Activated naive CD4-positive, alpha-beta T cell (primary cell): ENCODE data around the gene IQCF5.
"Not testable (repeated sequence)": the region's sequence is repeated elsewhere in the genome, so short reads cannot be mapped to it uniquely, and the experiment has no call there.

ENCODE experiments used
- DNase-seq, 4 experiments: peaks; one replicate each; lab custom pipeline; 2025; lab: John Stamatoyannopoulos, UW

Gene IQCF5

DNA sequence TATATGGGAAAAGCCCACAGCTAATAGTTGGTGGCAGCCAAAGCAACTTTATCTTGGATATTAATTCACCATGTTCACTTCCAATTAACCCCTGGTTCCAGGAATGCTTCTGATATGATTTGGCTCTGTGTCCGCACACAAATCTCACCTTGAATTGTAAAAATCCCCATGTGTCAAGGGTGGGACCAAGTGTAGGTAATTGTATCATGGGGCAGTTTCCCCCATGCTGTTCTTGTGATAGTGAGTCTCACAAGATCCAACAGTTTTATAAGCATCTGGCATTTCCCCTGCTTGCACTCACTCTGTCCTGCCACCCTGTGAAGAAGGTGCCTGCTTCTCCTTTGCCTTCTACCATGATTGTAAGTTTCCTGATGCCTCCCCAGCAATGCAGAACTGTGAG lies 6.5 kb downstream of the IQCF5 start:
- DNase-seq, result not testable (repeated sequence)

DNA sequence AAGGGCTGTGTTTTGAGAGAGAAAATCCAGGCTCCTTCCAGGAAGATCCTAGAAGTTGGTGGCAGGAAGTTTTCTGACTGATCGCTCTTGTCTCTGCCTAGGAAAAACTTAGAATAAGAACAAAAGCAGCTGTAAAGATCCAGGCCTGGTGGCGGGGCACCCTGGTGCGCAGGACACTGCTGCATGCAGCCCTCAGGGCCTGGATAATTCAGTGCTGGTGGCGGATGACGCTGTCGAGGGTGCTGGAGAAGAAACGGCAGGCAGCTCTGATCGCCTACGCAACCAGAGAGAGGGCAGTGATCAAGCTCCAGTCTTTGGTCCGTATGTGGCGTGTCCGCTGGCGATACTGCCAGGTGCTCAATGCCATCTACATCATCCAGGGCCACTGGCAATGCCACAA lies 12.5 kb downstream of the IQCF5 start:
- no peak for DNase-seq

DNA sequence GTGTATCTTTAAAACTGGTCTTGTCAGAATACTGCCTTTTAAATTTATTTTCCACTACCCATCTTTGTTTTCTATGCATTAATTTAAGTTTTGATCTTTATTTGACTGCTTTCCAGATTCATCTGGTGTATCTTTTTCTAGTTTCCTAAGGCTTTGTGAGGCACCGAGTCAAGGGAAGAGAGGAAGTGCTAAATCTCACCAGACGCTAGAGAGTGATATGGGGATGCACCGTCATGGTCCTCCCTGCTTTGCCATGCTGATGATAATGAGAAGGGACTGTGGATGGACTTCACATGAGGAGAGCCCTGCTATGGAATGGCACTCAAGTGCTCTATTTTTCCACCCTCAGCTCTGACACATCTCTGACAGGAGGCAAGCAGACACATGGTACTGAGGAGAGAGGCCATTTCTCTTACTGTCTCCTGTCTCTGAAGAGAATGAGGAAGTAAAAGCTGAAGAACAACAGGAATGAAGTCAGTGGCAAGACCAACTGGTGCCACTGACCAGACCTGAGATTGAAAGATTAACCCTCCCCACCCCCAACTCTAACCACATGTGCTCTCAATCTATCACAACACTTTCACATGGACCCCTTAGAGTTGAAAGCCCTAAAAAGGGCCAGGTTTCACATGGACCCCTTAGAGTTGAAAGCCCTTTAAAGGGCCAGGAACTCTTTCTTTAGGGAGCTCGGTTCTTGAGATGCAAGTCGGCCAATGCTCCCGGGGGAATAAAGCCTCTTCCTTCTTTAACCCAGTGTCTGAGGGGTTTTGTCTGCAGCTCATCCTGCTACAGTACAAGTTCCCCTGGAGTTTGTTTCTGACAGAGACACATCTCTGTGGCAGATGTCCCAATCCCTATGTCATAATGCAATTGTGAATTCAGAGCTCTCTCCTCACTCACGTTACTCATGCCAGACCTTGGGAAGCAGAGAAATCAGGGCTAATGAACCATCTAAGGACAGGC lies 14.4 kb downstream of the IQCF5 start, which contains the start of gene IQCF2:
TSS of gene IQCF2 (plus strand) at position 913 of the 963 bp plus-strand sequence. CDS start 52 bp downstream, outside the sequence.
- no peak for DNase-seq

DNA sequence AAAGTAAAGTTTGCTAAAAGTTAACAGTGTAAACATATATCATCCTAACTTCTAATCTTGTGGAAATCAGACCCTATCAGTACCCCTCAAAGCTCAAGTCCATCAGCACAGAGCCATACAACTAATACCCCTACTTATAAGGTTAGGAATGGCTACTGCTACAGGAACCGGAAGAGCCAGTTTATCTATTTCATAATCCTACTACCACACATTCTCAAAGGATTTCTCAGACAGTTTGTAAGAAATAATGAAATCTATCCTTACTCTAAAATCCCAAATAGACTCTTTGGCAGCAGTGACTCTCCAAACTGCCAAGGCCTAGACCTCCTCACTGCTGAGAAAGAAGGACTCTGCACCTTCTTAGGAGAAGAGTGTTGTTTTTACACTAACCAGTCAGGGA lies 20.0 kb downstream of the IQCF5 start:
- DNase-seq, result not testable (repeated sequence)

DNA sequence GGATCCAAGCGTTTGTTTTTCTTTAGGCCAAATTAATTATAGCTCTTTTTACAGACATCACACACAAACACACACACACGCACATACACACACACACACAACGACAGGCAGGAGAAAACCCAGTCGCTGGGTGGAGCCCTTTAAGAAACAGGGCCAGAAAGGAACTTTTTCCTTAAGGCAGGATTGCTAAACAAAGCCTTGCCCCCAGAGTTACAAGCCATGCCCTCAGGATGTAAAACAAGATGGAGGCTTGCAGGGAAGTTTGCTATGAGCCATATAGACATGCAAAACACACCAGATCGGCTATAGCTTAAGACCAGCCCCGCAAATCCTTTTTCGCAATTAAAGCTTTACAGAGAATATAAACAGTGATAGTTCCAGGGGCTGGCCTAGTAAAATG lies 30.3 kb downstream of the IQCF5 start:
- no peak for DNase-seq

DNA sequence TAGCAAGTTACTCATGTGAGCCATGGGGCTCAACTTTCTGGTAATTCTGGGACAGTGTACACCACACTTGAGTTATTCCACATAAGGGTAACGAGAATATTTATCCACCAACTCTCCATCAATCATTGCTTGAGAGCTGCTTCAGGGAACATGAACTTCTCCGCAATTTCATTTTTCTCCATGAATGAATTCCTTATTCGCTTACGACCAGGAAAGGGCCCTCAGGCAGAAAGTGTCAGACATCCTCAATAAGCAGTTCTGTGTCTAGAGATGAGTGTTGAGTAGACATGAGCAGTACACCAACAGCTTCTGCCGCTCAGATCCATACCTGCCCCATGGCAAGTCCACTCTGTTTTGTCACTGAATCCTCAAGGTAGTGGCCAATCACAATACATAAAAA lies 38.8 kb downstream of the IQCF5 start:
- DNase-seq, result no peak

DNA sequence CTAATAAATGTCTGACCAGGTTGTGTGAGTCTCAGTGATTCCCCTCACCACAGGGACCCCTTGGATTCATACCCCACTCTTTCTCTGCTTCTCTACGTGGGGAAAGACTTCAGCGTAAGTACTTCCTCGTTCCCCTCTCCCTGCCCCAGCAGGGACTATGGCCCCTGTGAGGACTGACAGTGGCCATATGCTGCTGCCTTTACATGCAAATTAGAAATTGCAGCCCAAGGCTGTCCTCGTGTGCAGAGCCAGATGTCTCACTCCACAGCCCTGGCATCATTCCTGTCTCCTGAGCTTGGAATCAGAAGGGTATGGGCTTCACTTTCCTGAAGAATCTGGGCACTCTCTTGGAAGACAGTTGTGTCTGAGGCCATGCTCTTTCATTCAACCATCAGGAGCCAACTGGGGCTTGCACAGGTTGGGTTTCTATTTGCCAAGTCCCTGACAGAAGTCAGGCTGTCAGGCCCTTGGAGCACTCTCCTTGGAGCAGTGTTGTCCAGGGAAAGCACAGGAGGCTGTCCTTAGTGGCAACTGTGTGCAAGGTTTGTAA lies 44.5 kb downstream of the IQCF5 start:
- no peak for DNase-seq

DNA sequence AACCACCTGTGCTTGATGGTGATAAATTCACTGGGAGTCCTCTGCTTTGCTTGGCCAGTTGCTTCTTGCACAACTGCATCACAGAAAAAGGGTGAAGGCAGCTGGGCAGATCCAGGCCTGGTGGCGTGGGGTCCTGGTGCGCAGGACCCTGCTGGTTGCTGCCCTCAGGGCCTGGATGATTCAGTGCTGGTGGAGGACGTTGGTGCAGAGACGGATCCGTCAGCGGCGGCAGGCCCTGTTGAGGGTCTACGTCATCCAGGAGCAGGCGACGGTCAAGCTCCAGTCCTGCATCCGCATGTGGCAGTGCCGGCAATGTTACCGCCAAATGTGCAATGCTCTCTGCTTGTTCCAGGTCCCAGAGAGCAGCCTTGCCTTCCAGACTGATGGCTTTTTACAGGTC lies 45.1 kb downstream of the IQCF5 start:
- DNase-seq, result no peak

DNA sequence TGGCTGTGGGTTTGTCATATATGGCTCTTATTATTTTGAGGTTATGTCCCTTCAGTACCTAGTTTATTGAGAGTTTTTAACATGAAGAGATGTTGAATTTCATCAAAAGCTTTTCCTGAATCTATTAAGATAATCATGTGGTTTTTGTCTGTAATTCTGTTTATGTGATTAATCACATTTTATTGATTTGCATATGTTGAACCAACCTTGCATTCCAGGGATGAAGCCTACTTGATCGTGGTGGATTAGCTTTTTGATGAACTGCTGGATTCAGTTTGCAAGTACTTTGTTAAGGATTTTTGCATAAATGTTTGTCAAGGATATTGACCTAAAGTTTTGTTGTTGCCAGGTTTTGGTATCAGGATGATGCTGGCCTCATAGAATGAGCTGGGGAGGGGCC lies 47.1 kb downstream of the IQCF5 start:
- no peak for DNase-seq
